H1 (cell line): ENCODE measurements around the gene GAMT.

ENCODE experiments used
- CBX8 ChIP-seq: fragments of 300-800, 300-1000 bp; sonication (generic); IDR thresholded peaks from 2 replicates; pipeline ENCODE4 v1.7.1; 2016; ENCODE audit warnings: low read depth, low read length, borderline replicate concordance
- CREB1 ChIP-seq: IDR thresholded peaks from 2 replicates; pipeline ENCODE4 v1.6.1; 2012; ENCODE audit warnings: inconsistent platforms
- EP300 ChIP-seq, 2 experiments: IDR thresholded peaks; 1 replicate in 1 of 2; 2 replicates in 1 of 2; pipeline ENCODE4 v1.6.1; 2011 to 2012; ENCODE audit warnings: low read depth in 2 of 2, low read length in 2 of 2, mild to moderate bottlenecking in 2 of 2, borderline replicate concordance in 1 of 2, inconsistent platforms in 1 of 2, moderate library complexity in 1 of 2
- POLR2A ChIP-seq, 2 experiments: IDR thresholded peaks; 1 replicate in 1 of 2; 2 replicates in 1 of 2; pipeline ENCODE4 v1.6.1; 2011; ENCODE audit warnings: low read depth in 2 of 2, low read length in 2 of 2, mild to moderate bottlenecking in 2 of 2; ENCODE audit errors: control extremely low read depth in 1 of 2
- RAD21 ChIP-seq, 2 experiments: IDR thresholded peaks in 1 of 2; conservative IDR thresholded peaks in 1 of 2; 2 replicates each; pipeline ENCODE4 v1.6.1; 2011; ENCODE audit warnings: low read depth in 2 of 2, low read length in 2 of 2, improper control_type of control experiment in 1 of 2, inconsistent platforms in 1 of 2, mild to moderate bottlenecking in 1 of 2, moderate library complexity in 1 of 2
- RNF2 ChIP-seq: fragments of 200-900, 300-1000 bp; sonication (generic); IDR thresholded peaks from 2 replicates; pipeline ENCODE4 v1.7.1; 2016; ENCODE audit warnings: borderline replicate concordance, low read depth, mild to moderate bottlenecking, antibody characterized with exemption, low read length; ENCODE audit not compliant: poor library complexity, severe bottlenecking; ENCODE audit errors: missing control alignments
- RXRA ChIP-seq: IDR thresholded peaks from 2 replicates; pipeline ENCODE4 v1.6.1; 2011; ENCODE audit warnings: low read depth, mild to moderate bottlenecking, low read length, moderate library complexity; ENCODE audit not compliant: insufficient read depth
- TAF1 ChIP-seq: IDR thresholded peaks from 2 replicates; pipeline ENCODE4 v1.6.1; 2011; ENCODE audit warnings: mild to moderate bottlenecking, low read depth, low read length
- ZNF274 ChIP-seq: IDR thresholded peaks from 2 replicates; pipeline ENCODE4 v1.7.0; 2012; ENCODE audit warnings: low read length, borderline replicate concordance; ENCODE audit errors: extremely low read depth
- TF ChIP-seq, protein P1 (sequence below), 3 experiments: IDR thresholded peaks; 1 replicate in 2 of 3; 2 replicates in 1 of 3; pipeline versions ENCODE4 v1.5.1 to v1.6.1; 2011; ENCODE audit warnings: low read length in 3 of 3, mild to moderate bottlenecking in 3 of 3, inconsistent platforms in 2 of 3, low read depth in 1 of 3, moderate library complexity in 1 of 3; ENCODE audit not compliant: insufficient read depth in 1 of 3; ENCODE audit errors: control extremely low read depth in 1 of 3

DNA sequence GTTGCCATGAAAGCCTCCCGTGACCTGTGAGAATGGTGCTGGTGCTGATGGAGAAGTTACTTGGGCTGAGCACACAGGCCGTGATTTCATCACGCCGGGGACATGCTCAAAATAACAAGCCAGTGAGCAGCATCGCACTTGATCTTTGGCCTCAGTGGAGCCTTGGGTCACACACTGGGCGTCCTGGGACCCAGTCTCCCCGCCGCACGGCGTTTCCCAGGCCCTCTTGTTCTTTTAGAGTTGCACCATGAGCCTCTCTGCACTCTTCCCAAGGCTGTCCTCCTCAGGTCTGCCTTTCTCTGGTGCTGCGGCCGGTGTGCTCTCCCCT is 27.1 kb downstream of the GAMT start:
- no peak for TF ChIP-seq CBX8
- TF ChIP-seq RNF2 = no peak
- TF ChIP-seq POLR2A (IDR thresholded peaks at IDR 0.05; ENCODE audit: control extremely low read depth in 1 of 2, low read depth in 2 of 2, low read length in 2 of 2) = no peak
- TF ChIP-seq, protein P1, sequence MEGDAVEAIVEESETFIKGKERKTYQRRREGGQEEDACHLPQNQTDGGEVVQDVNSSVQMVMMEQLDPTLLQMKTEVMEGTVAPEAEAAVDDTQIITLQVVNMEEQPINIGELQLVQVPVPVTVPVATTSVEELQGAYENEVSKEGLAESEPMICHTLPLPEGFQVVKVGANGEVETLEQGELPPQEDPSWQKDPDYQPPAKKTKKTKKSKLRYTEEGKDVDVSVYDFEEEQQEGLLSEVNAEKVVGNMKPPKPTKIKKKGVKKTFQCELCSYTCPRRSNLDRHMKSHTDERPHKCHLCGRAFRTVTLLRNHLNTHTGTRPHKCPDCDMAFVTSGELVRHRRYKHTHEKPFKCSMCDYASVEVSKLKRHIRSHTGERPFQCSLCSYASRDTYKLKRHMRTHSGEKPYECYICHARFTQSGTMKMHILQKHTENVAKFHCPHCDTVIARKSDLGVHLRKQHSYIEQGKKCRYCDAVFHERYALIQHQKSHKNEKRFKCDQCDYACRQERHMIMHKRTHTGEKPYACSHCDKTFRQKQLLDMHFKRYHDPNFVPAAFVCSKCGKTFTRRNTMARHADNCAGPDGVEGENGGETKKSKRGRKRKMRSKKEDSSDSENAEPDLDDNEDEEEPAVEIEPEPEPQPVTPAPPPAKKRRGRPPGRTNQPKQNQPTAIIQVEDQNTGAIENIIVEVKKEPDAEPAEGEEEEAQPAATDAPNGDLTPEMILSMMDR (IDR thresholded peaks at IDR 0.05; ENCODE audit: control extremely low read depth in 1 of 3, insufficient read depth in 1 of 3, low read depth in 1 of 3, low read length in 3 of 3) = no peak
- no peak for TF ChIP-seq EP300 (IDR thresholded peaks at IDR 0.05; ENCODE audit: borderline replicate concordance in 1 of 2, low read depth in 2 of 2, low read length in 2 of 2)
- TF ChIP-seq RXRA = no peak
- no peak for TF ChIP-seq CREB1
- TF ChIP-seq RAD21 (IDR thresholded peaks at IDR 0.05 in 1 of 2, conservative IDR thresholded peaks at IDR 0.05 in 1 of 2; ENCODE audit: low read depth in 2 of 2, low read length in 2 of 2) = no peak
- no peak for TF ChIP-seq TAF1
- no peak for TF ChIP-seq ZNF274
